Cardiac muscle cell (in vitro differentiated cells and primary cell): ENCODE measurements around the gene ETS2. TPM values are rescaled to one million over a fixed set of nuclear protein-coding genes. Genes with fewer than 3 reads are reported as not detected.

Experiments
- DNase-seq, 2 donors: peaks; one replicate each; pipeline versions ENCODE4 v3.0.0 to v3.0.0-alpha.2; 2010 to 2017; ENCODE audit warnings: low read depth in 1 of 2, low spot score in 1 of 2
- H3K27ac ChIP-seq: fragments of 200-600 bp; sonication (generic); 2 replicates; pipeline ENCODE4 v1.5.1; 2016
- H3K27me3 ChIP-seq: fragments of 200-600 bp; sonication (generic); 2 replicates; pipeline ENCODE4 v1.6.0; 2016; ENCODE audit warnings: control low read depth
- H3K36me3 ChIP-seq: fragments of 200-600 bp; sonication (generic); 2 replicates; pipeline ENCODE4 v1.5.1; 2016; ENCODE audit warnings: control low read depth
- H3K4me1 ChIP-seq: fragments of 200-600 bp; sonication (generic); 2 replicates; pipeline ENCODE4 v1.8.1; 2017; ENCODE audit warnings: low read depth, mild to moderate bottlenecking, mixed run types
- H3K4me3 ChIP-seq: fragments of 200-600 bp; sonication (generic); 2 replicates; pipeline ENCODE4 v1.5.1; 2016; ENCODE audit warnings: mild to moderate bottlenecking
- H3K9me3 ChIP-seq: fragments of 200-600 bp; sonication (generic); 2 replicates; pipeline ENCODE4 v1.5.1; 2017; ENCODE audit warnings: low read depth, mild to moderate bottlenecking, control low read depth
- CTCF ChIP-seq: IDR thresholded peaks from 2 replicates; pipeline ENCODE4 v1.5.1; 2012; ENCODE audit warnings: low read depth, mild to moderate bottlenecking, low read length
- polyA plus RNA-seq: library from polyadenylated mRNA; unstranded; fragments of >200 nt; fragmentation: Nextera tagmentation; extraction: Ambion mirVana; gene quantifications from 2 replicates; pipeline ENCODE4 v1.2.1, GENCODE V29; 2016
- total RNA-seq: library from RNA; depleted of rRNA; stranded (reverse); fragments of >200 nt; gene quantifications from 2 replicates; pipeline ENCODE4 v1.2.3, GENCODE V29; 2016

The ETS2 gene
- total and polyA plus RNA-seq, 2 experiments from 2014 or later = 20.9 to 25.2 TPM

GRCh38 chr21:38869946-38870345 lies 64.2 kb downstream of the ETS2 start:
- TF ChIP-seq CTCF = no peak
- Histone ChIP-seq H3K27ac (no peak overlapping the region), H3K27me3 (no peaks in the 10 kb centered on the region), H3K36me3 (no peaks in the 10 kb centered on the region), H3K9me3 (no peaks in the 10 kb centered on the region), H3K4me3 (no peak overlapping the region), H3K4me1 (no peaks in the 10 kb centered on the region)
- peak in 1 of 2 donors; percentile 8 for DNase-seq
